ENCODE data around the gene ANK3.

GRCh38 chr10:60323162-60323561, 66.5 kb downstream of the ANK3 start:
- TF ChIP-seq CTCF (IDR thresholded peaks at IDR 0.05) (no peak), EP300 (IDR thresholded peaks at IDR 0.05) (no peak)

Data from tibial nerve (tissue), 4 donors.